Globus pallidus (tissue), 1 donor: Measurements from ENCODE around the gene CCDC148.

Source experiments
- DNase-seq: peaks from one replicate; pipeline ENCODE4 v3.0.0-alpha.2; 2015; ENCODE audit warnings: low spot score

CCDC148 gene

DNA sequence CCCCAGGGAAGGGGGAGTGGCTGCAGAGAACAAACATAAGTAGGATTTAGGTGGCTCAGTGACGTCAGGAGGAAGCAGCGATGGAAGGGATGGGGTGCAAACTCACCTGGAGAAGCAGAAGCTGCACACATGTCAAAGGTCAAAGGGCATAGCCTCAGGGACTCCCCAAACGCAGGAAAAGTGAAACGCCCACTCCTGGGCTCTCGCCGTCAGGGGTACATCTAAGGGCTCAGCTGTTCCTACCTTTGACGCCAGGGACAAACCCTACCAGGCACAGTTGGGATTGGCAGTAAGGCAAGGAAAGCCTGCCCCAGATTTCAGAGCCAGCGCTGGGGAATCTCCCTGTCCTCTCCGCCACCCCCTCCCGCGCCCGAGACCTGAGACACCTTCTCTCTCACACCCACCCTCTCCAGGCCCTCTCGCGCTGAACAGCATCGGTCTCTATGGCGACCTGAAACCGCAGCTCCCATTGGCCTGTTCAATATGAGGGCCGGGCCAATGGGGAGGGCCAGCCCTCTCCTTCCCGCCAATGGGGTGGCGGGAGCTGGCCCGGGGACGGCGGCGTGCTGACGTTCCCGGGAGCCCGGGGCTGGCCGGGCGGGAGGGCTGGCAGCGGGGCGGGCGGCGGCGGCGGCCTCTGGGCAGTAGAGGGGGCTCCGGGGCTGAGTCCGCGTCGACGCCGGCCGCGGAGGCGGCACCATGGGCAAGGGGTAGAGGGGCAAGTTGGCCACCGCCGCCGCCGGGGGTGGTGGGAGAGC is at the start of gene CCDC148, which contains the start of gene PKP4:
Gene CCDC148, minus strand, starts transcription at position 445 of the 758 bp plus-strand sequence. Its CDS starts 314 bp downstream, at position 131.
Gene PKP4, plus strand, starts transcription at position 644 of the 758 bp plus-strand sequence. CDS start 76,233 bp downstream, outside the sequence.
- DNase-seq = peak; percentile 94

DNA sequence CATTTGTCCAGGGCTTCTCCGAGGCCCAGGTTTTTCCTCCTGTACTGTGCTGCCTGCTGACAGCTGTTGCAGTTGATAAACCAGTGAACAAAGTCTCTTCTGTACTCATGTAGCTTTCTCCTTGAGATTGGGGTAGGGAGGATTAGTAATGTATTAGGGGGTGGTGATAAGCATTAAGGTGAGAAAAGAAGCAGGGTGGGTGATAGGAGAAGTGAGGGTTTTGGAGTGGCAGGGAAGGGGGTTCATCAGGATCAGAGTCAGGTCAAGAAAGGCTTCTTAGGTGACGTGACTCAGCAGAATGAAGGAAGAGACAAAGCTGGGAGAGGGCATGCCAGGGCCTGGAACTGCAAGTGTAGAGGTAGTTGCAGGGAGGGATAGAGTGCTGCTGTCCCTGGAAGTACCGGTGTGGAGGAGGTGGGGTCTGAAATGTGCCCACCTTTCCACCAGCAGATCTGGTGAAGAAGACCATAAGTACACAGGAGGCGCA is 48.9 kb upstream of the CCDC148 start:
- DNase-seq = no peak

DNA sequence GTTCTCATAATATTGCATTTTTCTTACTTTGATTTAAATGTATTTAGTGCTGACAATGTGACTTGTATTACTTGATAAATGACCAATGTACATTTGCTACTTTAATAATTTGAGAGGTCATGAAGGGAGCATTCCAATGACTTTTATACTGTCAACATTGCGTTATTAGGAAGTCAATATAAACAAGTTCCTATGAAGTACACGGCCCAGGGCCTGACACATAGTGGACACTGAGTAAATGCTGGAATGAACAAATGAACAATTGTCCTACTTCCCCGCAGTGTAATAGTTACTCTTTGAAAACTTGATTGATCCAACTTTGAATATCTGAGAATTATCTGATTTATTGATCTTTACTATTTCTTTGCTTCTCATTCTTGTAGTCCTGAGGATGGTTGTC is 47.5 kb upstream of the CCDC148 start:
- no peak for DNase-seq

DNA sequence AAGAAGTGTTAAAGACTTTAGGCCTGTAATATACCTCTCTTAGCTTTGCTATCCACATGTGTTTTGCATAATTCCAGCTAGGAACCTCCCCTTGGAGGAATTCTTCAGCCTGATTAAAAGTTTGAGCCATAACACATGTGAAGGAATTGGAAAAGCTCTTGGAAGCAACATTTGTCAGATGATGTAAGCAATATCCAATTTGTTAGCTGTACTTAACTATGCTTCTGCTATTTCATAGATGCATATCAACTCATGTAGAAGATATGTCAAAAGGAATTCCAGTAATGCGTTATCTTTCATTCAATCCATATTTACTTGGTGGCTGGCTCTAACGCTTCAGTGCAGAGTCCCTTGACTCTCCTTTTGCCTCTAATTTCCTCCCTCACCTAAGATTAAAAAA is 46.4 kb upstream of the CCDC148 start:
- no peak for DNase-seq

DNA sequence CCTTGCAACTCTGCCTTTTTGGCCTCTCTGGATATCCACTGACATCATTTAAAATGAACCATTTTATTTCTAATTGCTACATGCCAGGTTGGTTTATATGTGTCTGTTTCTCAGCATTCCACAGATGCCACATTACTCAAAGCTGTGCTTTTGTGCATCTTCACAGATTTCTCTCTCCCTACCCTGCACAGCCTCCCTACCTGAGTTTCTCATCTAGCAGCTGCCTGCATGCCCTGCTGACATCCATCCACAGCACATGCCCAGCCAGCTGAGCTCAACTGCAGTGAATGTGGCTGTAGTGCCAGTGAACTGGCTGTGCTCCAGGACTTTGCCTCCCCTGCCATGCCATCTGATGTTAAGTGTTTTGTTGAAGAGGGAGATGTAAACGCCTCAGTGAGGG is 44.7 kb upstream of the CCDC148 start:
- peak; percentile 78 for DNase-seq

DNA sequence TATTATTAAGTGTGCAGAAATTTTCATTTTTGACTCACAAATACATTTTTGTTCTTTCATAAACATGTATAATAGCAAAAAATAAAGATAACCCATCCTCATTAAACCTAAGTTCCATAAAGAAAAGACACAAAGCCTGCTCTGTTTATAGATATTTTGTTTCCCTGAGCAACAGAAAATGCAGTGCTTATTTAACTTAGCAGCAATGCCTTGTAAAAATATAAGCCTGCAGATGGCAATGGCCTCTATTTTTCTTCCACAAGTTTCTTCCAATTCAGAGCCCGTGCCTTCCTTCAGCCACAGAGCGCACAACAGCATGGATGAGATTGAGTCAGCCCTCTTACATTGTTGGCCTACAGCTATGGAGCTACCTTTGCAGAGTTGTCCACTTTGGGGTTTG is 43.8 kb upstream of the CCDC148 start:
- DNase-seq = no peak

DNA sequence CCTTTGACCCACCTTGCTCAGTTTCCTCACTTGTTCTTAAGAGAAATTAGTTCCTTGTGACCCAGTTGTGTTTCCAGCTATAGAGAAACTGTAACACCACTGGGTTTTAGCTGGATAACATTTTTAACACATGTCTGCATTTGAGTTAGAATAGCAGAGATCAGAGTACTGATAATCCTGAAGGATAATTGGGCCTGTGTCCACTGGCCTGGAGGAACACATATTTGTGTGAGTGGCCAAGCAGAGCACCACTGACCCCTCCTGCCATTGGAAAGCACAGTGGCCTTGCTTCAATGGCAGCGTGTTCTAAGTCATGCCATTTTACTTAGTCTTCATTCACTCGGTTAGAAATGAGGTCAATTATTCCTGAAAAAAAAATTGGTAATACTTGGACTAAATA is 42.8 kb upstream of the CCDC148 start:
- no peak for DNase-seq

DNA sequence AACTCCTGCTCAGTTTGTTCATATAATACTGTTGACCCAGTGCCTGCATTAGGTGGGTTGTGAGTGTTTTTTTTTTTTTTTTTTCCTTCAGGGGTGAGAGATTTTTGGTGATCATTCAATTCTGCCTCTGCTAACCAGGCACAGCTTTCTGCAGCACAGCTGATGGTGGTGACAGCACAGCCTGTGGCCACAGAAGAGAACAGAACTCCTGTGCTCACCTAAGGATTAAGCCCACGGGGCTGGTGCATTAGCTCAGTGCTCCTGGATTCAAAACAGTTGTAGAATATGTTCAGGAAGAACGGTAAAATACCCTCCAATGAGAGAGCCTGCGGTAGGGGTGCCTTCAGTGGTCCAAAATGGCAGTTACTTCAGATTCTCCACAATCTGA is 42.2 kb upstream of the CCDC148 start:
- DNase-seq = no peak

DNA sequence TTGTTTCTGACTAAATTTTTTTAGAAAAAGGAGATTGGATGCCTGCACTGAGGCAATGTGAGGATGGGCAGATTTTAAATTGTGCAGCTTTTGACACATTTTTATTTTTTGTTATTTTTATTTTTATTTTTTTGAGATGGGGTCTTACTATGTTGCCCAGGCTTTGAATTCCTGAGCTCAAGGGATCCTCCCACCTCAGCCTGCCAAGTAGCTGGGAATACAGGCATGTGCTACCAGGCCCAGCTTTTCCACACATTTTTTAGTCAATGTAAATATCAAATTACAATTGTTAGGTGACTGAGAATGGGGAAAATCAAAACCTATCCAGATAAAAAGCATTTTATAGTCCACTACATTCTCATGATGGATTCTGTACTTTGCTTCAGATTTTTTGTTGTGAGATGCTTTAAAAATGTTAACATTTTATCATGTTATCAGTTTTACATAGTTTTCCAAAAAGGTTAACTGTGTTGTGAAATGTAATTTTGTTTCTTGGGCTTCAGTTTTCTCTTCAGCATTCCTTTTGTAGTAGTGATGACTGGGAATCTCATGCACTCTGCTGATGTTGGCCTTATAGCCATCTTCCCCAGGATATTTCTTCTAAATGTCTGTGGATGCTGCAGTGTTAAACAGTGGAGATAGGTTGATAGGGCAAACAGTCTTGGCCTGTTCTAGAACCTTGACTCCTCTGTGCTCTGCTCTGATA is 41.6 kb upstream of the CCDC148 start:
- DNase-seq = no peak

DNA sequence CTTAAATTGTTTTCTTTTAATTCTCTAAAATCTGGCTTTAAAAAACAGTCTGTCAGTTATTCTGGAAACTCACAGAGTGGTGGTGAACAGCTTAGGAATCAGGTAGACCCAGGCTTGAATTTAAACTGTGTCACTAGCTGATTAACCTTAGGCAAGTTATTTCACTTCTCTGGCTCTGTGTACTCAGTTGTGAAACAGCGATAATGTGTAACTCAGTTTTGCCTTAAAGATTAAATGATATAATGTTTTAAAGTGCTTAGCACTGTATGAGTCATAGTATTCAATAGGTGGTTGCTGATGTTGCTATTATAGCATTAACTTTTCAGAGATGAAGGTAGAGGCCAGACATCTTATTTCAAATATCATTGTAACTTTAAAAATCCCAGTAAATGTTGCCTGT is 40.9 kb upstream of the CCDC148 start:
- DNase-seq = no peak

DNA sequence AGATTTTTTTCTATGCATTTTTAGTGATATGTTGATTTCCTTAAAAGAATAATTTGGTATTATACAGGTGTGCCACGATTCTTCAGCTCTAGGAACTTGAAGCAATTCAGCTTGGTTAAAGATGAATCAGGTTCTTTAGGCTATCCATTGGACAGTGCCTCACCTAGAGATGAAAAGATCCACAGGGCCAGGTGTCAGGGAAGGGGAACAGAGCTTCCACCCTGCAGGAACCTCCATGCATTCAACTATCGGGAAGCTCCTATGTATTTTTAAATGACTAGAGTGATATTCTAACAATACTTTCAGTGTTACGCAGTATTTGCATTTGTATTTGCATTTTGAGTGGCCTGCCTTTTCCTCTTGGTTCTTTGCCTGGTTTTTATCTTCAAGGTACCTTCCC is 40.4 kb upstream of the CCDC148 start:
- DNase-seq = no peak

DNA sequence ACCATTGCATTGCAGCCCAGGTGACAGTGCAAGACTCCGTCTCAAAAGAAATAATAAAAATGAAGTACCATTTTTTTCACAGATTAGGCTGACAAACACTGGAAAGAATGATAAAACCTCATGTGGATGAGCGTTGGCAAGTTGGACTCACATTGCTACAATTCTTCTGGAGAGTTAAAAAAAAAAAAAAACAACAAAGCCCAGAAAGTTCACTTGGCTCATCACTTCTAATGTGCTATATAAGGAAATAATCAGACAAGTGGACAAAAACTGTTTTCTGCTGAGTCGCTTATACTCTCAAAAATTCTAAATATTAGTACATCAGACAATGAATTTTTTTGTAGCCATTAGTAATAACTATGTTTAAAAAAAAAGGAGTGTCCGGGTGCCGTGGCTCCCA is 38.6 kb upstream of the CCDC148 start:
- DNase-seq = no peak

DNA sequence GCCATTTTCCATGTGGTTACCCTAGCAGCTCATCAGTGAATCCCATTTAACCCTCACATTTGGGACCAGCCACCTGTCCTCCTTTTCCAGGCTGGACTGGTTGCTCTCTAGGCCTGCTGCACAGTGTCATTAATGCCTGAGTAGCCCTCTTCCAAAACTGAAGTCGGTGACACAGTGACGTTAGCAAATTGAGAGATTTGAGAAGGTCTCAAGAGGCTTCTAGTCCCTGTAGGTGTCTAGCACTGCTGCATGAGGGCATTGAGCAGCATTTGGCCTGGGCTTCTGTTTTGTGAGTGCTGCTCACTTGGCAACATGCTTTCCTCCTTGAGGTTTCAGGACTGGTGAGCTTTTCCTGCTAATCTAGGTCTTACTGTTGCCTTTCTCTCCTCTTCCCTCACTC is 36.9 kb upstream of the CCDC148 start:
- no peak for DNase-seq

DNA sequence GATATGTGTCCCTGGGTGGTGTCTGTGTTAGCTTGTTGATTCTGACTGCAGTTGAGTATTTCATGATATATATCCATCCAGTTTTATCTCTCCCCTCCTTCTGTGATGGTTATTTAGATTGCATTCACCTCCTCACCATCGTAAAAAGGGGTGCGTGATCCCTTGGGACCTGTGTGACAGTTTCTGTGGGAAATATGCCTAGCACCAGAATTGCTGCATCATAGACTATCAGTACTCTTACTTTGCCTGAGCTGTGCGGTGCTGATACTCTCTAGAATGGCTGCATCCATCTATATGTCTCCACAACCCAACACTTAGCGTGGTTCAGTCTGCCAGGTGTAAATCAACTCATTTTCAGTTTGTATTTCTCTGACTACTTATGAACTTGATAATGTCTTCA is 34.5 kb upstream of the CCDC148 start:
- no peak for DNase-seq

DNA sequence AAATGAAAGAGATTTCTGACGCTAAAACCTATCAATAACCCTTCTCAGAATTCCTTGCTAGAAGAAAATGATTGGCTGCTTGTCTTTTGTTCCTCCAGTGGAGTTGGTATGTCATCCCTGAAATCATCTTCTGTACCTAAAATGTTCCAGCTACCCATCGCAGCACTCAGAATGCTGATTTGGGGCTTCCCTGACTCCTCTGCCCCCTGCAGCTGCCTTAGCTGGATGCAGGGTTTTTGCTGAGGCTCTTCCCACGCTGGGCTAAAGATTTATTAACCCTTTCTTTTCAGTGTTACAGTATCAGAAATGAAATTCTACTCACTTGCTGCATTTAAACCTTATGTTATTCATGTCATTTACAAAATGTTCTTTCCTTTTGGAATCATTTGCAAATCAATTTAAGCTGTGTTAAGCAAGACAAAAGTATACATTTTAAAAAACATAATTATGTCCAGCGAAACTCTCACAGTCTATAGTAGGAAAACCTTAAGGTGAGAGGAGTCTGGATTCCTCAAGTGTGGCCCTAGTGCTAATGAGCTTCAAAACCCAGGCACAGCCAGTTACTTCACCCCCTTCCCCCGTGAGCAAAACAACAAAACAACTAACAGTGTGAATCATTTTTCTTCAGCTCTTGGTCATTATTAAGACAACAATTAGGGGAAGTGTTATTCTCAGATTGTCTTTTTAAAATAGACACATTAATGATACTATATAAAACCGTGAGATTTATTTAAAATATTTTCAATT is 33.0 kb upstream of the CCDC148 start:
- no peak for DNase-seq

DNA sequence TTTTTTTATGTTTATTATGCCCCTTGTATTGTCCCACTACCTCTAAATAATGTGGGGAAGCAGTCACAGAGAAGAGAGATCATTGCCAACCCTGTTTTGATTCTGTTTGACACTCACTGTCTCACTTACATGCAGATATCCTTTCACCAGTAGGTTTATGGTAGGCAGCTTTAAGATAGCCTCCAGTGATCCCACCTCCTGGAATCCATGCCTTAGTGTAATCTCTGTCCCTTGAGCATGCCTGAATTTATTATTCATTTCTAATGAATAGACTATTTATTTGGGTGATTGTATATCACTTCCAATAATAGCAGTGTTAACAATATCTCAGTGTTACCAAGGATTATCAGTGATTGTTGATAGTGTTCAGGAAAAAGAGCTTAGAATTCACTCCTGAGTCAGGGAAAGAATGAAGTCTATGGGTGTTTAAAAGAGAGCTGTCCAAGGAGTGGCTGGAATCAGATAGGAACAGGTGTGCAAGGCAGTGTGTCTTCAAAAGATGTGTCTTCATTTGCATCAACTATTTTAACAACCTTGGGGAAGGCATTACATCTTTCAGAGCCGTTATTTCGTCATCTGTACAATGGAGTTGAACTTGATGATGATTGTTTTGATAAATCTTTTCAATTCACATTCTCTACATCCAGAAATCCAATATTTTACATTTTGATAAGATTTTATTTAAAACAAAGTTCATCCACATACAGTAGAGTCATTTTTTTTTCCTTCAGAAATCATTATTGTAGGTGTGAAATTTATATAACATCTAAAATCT is 32.1 kb upstream of the CCDC148 start:
- no peak for DNase-seq

DNA sequence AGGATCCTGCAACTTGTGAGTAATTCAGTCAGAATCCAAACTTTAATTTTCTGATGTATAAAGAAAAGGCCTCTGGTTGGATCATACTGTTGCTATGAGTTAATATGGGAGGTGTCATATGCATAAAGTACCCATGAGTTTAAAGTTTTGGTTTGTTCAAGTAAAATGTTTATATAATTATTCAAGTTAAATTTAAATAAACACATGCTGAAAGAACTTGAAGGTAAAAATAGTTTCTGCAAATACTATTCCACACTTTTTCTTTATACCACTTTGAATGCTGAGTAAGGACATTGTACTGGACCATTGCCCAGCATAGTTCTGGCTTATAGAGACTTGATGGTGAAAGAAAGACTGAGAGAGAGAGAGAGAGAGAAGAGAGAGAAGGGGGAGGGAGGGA is 30.9 kb upstream of the CCDC148 start:
- DNase-seq = no peak

DNA sequence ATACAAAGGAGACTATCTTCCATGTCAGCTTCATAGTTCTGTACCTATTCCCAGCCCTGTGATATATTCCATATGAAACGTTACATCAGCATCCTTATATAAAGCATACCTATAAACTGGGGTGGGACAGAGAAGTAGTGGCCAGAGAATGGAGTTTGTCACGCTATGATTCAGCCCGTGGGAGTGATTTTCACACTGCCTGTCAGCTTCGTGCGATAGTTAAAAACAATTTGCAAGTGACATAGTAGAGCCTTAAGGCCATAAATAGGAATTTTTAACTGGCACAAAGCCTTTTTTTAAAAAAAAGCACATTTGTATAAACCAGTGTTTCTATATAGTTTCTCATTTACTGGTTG is 30.4 kb upstream of the CCDC148 start:
- DNase-seq = no peak

DNA sequence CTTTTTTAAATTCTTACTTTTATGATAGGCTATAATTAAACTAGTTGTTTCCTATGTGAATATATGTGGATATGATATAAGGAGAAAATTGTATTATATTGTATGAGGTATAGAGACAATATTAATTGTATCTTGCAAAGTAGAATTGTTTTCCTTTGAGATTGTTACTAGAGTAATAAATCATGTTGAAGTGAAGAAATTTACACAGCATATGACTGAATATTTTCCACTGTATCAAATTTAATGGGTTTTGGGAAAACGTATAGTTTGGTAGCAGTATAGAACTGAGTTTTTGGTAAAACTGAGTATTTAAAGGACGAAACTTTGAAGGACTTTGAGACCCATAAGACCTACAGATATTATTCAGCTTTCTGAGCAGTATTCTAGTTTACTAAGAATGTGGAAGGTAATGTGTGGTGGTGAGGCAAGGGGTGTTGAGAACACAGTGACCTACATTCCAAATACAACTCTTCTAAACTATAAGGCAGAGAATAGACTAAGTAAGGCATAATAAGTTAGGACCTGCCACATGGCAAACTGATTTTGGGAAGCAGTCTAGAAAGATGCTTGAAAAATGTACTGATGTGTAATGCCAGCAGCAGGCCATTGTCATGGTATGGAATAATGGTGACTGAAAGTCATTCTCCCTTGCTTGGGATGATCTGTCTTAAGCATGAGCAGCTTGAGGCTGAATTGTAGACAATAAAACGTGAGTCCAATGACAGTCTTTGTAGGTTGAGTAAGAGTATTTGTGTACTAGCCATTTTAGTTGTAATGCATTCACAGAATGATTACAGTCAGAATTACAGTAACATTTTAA is 29.8 kb upstream of the CCDC148 start:
- no peak for DNase-seq

DNA sequence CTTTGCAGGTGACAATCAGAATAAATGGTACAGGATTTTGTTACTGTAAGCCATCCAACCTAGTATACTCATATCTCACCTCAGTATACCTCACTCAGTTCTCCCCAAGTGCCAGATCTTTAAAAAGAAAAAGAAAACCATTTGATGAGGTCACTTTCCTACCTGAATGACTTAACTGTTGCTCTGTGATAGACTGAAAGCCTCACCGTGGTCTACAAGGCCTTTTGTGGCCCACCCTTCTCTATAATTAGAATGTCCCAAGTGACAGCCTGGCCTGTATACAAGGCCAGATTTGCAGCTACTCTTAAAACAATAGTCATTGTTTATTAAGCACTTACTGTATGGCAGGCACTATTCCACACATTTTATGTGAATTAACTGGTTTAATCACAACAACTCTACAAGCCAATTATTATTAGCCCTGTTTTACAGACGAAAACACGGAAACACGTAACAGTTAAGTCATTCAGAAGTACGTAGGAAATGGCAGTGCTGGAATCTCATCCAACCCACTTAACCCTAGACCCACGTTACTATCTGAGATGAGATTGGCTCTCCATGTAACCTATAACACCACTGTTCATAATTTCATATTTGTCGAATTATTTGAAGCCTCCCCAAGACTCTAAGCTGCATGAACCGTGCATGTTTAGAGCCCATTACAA is 28.5 kb upstream of the CCDC148 start:
- no peak for DNase-seq

DNA sequence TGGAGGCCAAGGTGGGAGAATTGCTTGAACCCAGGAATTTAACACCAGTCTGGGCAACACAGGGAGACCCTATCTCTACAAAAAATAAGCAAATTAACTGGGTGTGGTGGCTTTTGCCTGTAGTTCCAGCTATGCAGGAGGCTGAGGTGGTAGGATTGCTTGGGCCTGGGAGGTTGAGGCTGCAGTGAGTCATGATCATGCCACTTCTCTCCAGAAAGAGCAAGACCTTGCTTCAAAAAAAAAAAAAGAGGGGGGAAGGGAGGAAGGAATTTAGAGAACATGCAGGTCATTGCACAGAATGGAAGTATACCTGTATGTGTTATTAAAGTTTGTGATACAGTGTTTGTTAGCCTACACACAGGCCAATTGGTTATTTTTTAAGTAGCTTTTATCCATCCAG is 26.0 kb upstream of the CCDC148 start:
- no peak for DNase-seq
